ENCODE measurements around the gene RAB8B. TPM values are rescaled to one million over a fixed set of nuclear protein-coding genes. Genes with fewer than 3 reads are reported as not detected.

The RAB8B gene
- total and polyA plus RNA-seq, 10 of the 15 experiments (the other 5 are each of a cell fraction or from before 2014, with no cell fraction given), result 17.8 to 104 (median 65.1) TPM

GRCh38 chr15:63292241-63292640 is 102.8 kb downstream of the RAB8B start (continued):
- TF ChIP-seq ZBTB33 (IDR thresholded peaks at IDR 0.05) (no peak), SRF (IDR thresholded peaks at IDR 0.05; ENCODE audit: low read depth in 2 of 2, low read length in 2 of 2) (no peak), PAX8 (IDR thresholded peaks at IDR 0.05) (no peak)

GRCh38 chr15:63292771-63293170 is 103.4 kb downstream of the RAB8B start:
- ChIA-PET CTCF (interaction anchor here (1.2 to 11.0 kb wide), 6 partner anchors 13 to 357 kb away, joined by 3 to 145 read pairs (median 8); no protein-coding TSS in a partner anchor), RAD21 (ENCODE audit: unreplicated experiment) (interaction anchor here (0.5 to 6.1 kb wide), 6 partner anchors 20 to 213 kb away, joined by 3 to 62 read pairs (median 4); no protein-coding TSS in a partner anchor), POLR2A (no interaction called here), SMC1A (ENCODE audit: uncharacterized antibody, unreplicated experiment) (interaction anchor here (1.0 to 6.3 kb wide), 11 partner anchors 14 to 176 kb away, joined by 3 to 92 read pairs (median 7); partner anchors contain the start of gene RPS27L)
- no peak overlapping the region; the same call in 1 of the 2 replicates for H3K4me2 ChIP-seq (ENCODE audit: control insufficient read depth, insufficient read depth)
- no peak for TF ChIP-seq ZNF207 (IDR thresholded peaks at IDR 0.05; ENCODE audit: borderline replicate concordance)
- no peak for TF ChIP-seq EP300 (IDR thresholded peaks at IDR 0.05; ENCODE audit: borderline replicate concordance in 1 of 2, control insufficient read depth in 1 of 2, low read depth in 2 of 2, low read length in 2 of 2)
- TF ChIP-seq NR2C1 (IDR thresholded peaks at IDR 0.05), result no peak
- no peak for TF ChIP-seq SP1 (IDR thresholded peaks at IDR 0.05; ENCODE audit: low read depth, low read length)
- no peak for TF ChIP-seq RBBP5 (conservative IDR thresholded peaks at IDR 0.05)
- TF ChIP-seq ZNF384 (IDR thresholded peaks at IDR 0.05; ENCODE audit: borderline replicate concordance, low read depth, low read length), result no peak
- TF ChIP-seq HDGF (IDR thresholded peaks at IDR 0.05), result no peak
- TF ChIP-seq POU2F2 (IDR thresholded peaks at IDR 0.05; ENCODE audit: borderline replicate concordance, low read depth, low read length), result no peak
- TF ChIP-seq MAX (IDR thresholded peaks at IDR 0.05; ENCODE audit: low read depth, low read length), result no peak
- no peak for TF ChIP-seq ZNF24 (IDR thresholded peaks at IDR 0.05)
- no peak for TF ChIP-seq HSF1 (IDR thresholded peaks at IDR 0.05; ENCODE audit: low read depth, low read length)
- TF ChIP-seq POLR2AphosphoS2 (IDR thresholded peaks at IDR 0.05; ENCODE audit: low read depth, low read length), result no peak
- TF ChIP-seq IRF5 (IDR thresholded peaks at IDR 0.05; ENCODE audit: borderline replicate concordance), result no peak
- TF ChIP-seq BHLHE40 (IDR thresholded peaks at IDR 0.05; ENCODE audit: borderline replicate concordance in 1 of 2, low read depth in 2 of 2, low read length in 1 of 2), result no peak
- no peak for TF ChIP-seq TCF3 (IDR thresholded peaks at IDR 0.05; ENCODE audit: borderline replicate concordance, insufficient read depth, low read depth, low read length)
- no peak for TF ChIP-seq NBN (IDR thresholded peaks at IDR 0.05)
- WGBS (ENCODE audit: insufficient coverage, insufficient replicate concordance, low lambda C conversion rate, missing lambda C conversion rate), result 27% methylated on average over 5 of the region's 5 CpGs
- FAIRE-seq (no peak), ATAC-seq (no peak), DNase-seq (ENCODE audit: low read depth, low spot score) (no peak)
- H3K27ac ChIP-seq (ENCODE audit: control insufficient read depth, insufficient read depth), result no peak overlapping the region
- no peaks in the 10 kb centered on the region for H3K9me3 ChIP-seq (replicated peaks; ENCODE audit: control insufficient read depth, insufficient read depth, low read length)
- peaks cover 6% of the 10 kb centered on the region; the same call in 1 of the 2 replicates for H3K4me1 ChIP-seq (ENCODE audit: control insufficient read depth, insufficient read depth, low read length)
- in situ Hi-C loops (cut with MboI) (loop anchor here (5.0 to 25.0 kb wide), 3 partner anchors 110 to 775 kb away; partner anchors contain the start of gene FBXL22), intact Hi-C loops (cut with micrococcal nuclease; ENCODE audit: unreplicated experiment) (no loop called here)
- no peaks in the 10 kb centered on the region for H3K27me3 ChIP-seq (replicated peaks in 1 of 2; ENCODE audit: control insufficient read depth in 2 of 2, insufficient read depth in 2 of 2, low read length in 1 of 2)
- H4K20me1 ChIP-seq (ENCODE audit: control insufficient read depth, insufficient read depth), result no peaks in the 10 kb centered on the region
- no peaks in the 10 kb centered on the region for H3K36me3 ChIP-seq (ENCODE audit: control insufficient read depth in 2 of 2, insufficient read depth in 2 of 2, low read length in 1 of 2)
- H3K4me3 ChIP-seq, result no peak overlapping the region
- H3K9ac ChIP-seq (ENCODE audit: control insufficient read depth, insufficient read depth, low read length), result no peak overlapping the region
- H3K79me2 ChIP-seq (ENCODE audit: control insufficient read depth, insufficient read depth, low read length), result no peaks in the 10 kb centered on the region
- BruUV-seq (replicated peaks), result no TSS peak
- H2AFZ ChIP-seq (ENCODE audit: control insufficient read depth, low read depth, low read length), result no peak overlapping the region

All from GM12878 (cell line).